SK-N-SH (cell line): ENCODE results near the gene PPP3CA. TPM values are rescaled to one million over a fixed set of nuclear protein-coding genes. Genes with fewer than 3 reads are reported as not detected.

Source experiments
- CTCF ChIA-PET: fragments of 300-600, 350-600 bp; formaldehyde crosslinking; extraction: SDS; loops from one replicate; lab custom pipeline; 2021; lab: Yijun Ruan, JAX
- POLR2A ChIA-PET: fragments of 350-600 bp; sonication (Branson Sonifier 250); formaldehyde crosslinking; extraction: SDS; loops from one replicate; lab custom pipeline; 2020; ENCODE audit warnings: antibody characterized with exemption, inconsistent platforms; lab: Yijun Ruan, JAX
- DNase-seq: peaks from one replicate; pipeline ENCODE4 v3.0.0; 2012
- H2AFZ ChIP-seq: fragments of 200-600 bp; sonication (generic); 2 replicates; pipeline ENCODE4 v1.8.1; 2016; ENCODE audit warnings: antibody characterized with exemption, mild to moderate bottlenecking, low read depth
- H3F3A ChIP-seq: fragments of 200-600 bp; sonication (generic); replicated peaks from 2 replicates; pipeline ENCODE3; 2016; ENCODE audit warnings: antibody characterized with exemption, mild to moderate bottlenecking; ENCODE audit not compliant: insufficient read depth
- H3K27ac ChIP-seq, 2 experiments: fragments of 200-500 bp in 1 of 2; fragments of 200-600 bp in 1 of 2; sonication (Bioruptor generic) in 1 of 2; sonication (generic), shearing (Covaris generic) in 1 of 2; 2 replicates each; pipeline versions ENCODE4 v1.5.1 to v1.6.1; 2014 to 2016; ENCODE audit warnings: low read depth in 2 of 2, inconsistent platforms in 1 of 2, low read length in 1 of 2, mild to moderate bottlenecking in 1 of 2, mixed read lengths in 1 of 2
- H3K27me3 ChIP-seq: fragments of 200-600 bp; sonication (generic), shearing (Covaris generic); 2 replicates; pipeline ENCODE4 v1.6.1; 2016; ENCODE audit warnings: mixed run types; ENCODE audit not compliant: insufficient read depth
- H3K36me3 ChIP-seq, 2 experiments: fragments of 200-500 bp in 1 of 2; fragments of 200-600 bp in 1 of 2; sonication (Bioruptor generic) in 1 of 2; sonication (generic) in 1 of 2; replicated peaks in 1 of 2; 2 replicates each; pipeline versions ENCODE3 to v1.5.1; 2014 to 2016; ENCODE audit warnings: low read length in 1 of 2, mild to moderate bottlenecking in 1 of 2; ENCODE audit not compliant: insufficient read depth in 2 of 2, control insufficient read depth in 1 of 2
- H3K4me1 ChIP-seq, 2 experiments: fragments of 200-500 bp in 1 of 2; fragments of 200-600 bp in 1 of 2; sonication (Bioruptor generic) in 1 of 2; sonication (generic), shearing (Covaris generic) in 1 of 2; 2 replicates each; pipeline versions ENCODE4 v1.5.1 to v1.6.1; 2014 to 2016; ENCODE audit warnings: low read depth in 1 of 2, low read length in 1 of 2, mixed run types in 1 of 2; ENCODE audit not compliant: insufficient read depth in 2 of 2, control insufficient read depth in 1 of 2
- H3K4me2 ChIP-seq: fragments of 200-600 bp; sonication (generic), shearing (Covaris generic); 2 replicates; pipeline ENCODE4 v1.6.1; 2017; ENCODE audit warnings: mixed run types
- H3K4me3 ChIP-seq, 2 experiments: fragments of 200-500 bp in 1 of 2; fragments of 200-600 bp in 1 of 2; sonication (Bioruptor generic) in 1 of 2; sonication (generic), shearing (Covaris generic) in 1 of 2; 2 replicates each; pipeline versions ENCODE4 v1.5.1 to v1.8.1; 2014 to 2016; ENCODE audit warnings: low read depth in 2 of 2, inconsistent platforms in 1 of 2, low read length in 1 of 2, mild to moderate bottlenecking in 1 of 2, mixed read lengths in 1 of 2, moderate library complexity in 1 of 2
- H3K79me2 ChIP-seq: fragments of 200-600 bp; sonication (generic); 2 replicates; pipeline ENCODE4 v1.8.1; 2017; ENCODE audit warnings: mild to moderate bottlenecking; ENCODE audit not compliant: insufficient read depth
- H3K9ac ChIP-seq: fragments of 200-600 bp; sonication (generic); 2 replicates; pipeline ENCODE4 v1.6.1; 2017; ENCODE audit warnings: mixed run types
- H3K9me2 ChIP-seq: fragments of 200-600 bp; sonication (generic); 2 replicates; pipeline ENCODE4 v1.6.1; 2017; ENCODE audit warnings: mixed run types
- H3K9me3 ChIP-seq: fragments of 200-600 bp; sonication (generic); 2 replicates; pipeline ENCODE4 v1.6.1; 2017; ENCODE audit warnings: mixed run types, mild to moderate bottlenecking, moderate library complexity
- H4K20me1 ChIP-seq: fragments of 200-600 bp; sonication (generic); 2 replicates; pipeline ENCODE4 v1.6.1; 2017; ENCODE audit warnings: mild to moderate bottlenecking, mixed run types; ENCODE audit not compliant: insufficient read depth
- ELF1 ChIP-seq: IDR thresholded peaks from 2 replicates; pipeline ENCODE4 v1.4.0; 2012
- EP300 ChIP-seq, 2 experiments: IDR thresholded peaks; 2 replicates each; pipeline versions ENCODE4 v1.4.0 to v1.6.1; 2012; ENCODE audit warnings: borderline replicate concordance in 1 of 2, low read depth in 1 of 2, low read length in 1 of 2
- NRF1 ChIP-seq: IDR thresholded peaks from 2 replicates; pipeline ENCODE4 v1.6.1; 2012; ENCODE audit warnings: low read depth, mild to moderate bottlenecking, low read length
- RCOR1 ChIP-seq: fragments of 150-350 bp; IDR thresholded peaks from 2 replicates; pipeline ENCODE4 v1.6.1; 2017; ENCODE audit warnings: antibody characterized with exemption, low read length
- REST ChIP-seq: IDR thresholded peaks from 2 replicates; pipeline ENCODE4 v1.6.1; 2012; ENCODE audit warnings: mild to moderate bottlenecking, low read depth, low read length, moderate library complexity
- TCF12 ChIP-seq: IDR thresholded peaks from 2 replicates; pipeline ENCODE4 v1.4.0; 2012
- WGBS: methylation state at CpG from one replicate; pipeline ENCODE4 v1.1.6; 2017; ENCODE audit warnings: low lambda C conversion rate; 5-methylcytosine and 5-hydroxymethylcytosine counted together
- polyA plus RNA-seq, 3 experiments: library from polyadenylated mRNA; depleted of rRNA; stranded (reverse); fragments of >200 nt; gene quantifications; 2 replicates each; pipeline ENCODE4 v1.2.3, GENCODE V29; 2012
- TF ChIP-seq, protein P1 (sequence below): IDR thresholded peaks from 2 replicates; pipeline ENCODE4 v1.4.0; 2012; ENCODE audit warnings: low read depth, borderline replicate concordance
- TF ChIP-seq, protein P2 (sequence below): IDR thresholded peaks from 2 replicates; pipeline ENCODE4 v1.4.0; 2012; ENCODE audit warnings: low read depth, borderline replicate concordance

Gene PPP3CA
- polyA plus RNA-seq, 1 of the 3 experiments (the other 2 are of a cell fraction): 10.7 TPM

DNA sequence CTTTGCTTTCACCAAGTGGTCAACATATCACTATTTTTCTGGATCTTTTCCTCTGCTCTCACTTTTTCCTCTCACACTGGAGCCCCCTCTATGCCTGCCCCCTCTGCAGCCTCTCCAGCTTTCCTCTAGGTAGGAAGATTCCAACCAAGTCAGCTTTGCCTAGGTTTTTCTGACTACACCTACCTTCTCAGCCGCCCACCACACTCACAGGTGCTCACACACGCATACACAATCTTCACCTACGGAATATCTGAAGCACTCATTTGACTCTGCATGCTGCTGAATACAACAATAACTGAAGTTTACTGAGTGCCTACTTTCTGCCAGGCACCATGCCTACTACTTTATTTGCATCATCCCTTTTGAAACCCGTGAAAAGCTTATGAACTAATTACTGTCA lies 328.0 kb downstream of the PPP3CA start:
- Histone ChIP-seq H3K27ac (0 out of 4 replicates have a peak overlapping the region, but pooled peaks of 1 of the 2 experiments have one; percentile 14), H3K79me2 (no peaks in the 10 kb centered on the region), H4K20me1 (no peaks in the 10 kb centered on the region), H3K27me3 (no peaks in the 10 kb centered on the region), H3K9ac (no peak overlapping the region), H3K9me3 (no peaks in the 10 kb centered on the region), H3K36me3 (no peaks in the 10 kb centered on the region), H3K4me2 (no peak overlapping the region), H2AFZ (no peak overlapping the region), H3K9me2 (no peaks in the 10 kb centered on the region), H3K4me3 (no peak overlapping the region), H3K4me1 (peaks cover 0 to 32% of the 10 kb centered on the region in 2 experiments; a peak in 3 of 4 replicates), H3F3A (peaks cover 11% of the 10 kb centered on the region)
- DNase-seq: no peak
- POLR2A ChIA-PET: no interaction called here
- CTCF ChIA-PET: no interaction called here
- no peak for TF ChIP-seq TCF12
- TF ChIP-seq REST: no peak
- no peak for TF ChIP-seq RCOR1
- TF ChIP-seq, protein P1, sequence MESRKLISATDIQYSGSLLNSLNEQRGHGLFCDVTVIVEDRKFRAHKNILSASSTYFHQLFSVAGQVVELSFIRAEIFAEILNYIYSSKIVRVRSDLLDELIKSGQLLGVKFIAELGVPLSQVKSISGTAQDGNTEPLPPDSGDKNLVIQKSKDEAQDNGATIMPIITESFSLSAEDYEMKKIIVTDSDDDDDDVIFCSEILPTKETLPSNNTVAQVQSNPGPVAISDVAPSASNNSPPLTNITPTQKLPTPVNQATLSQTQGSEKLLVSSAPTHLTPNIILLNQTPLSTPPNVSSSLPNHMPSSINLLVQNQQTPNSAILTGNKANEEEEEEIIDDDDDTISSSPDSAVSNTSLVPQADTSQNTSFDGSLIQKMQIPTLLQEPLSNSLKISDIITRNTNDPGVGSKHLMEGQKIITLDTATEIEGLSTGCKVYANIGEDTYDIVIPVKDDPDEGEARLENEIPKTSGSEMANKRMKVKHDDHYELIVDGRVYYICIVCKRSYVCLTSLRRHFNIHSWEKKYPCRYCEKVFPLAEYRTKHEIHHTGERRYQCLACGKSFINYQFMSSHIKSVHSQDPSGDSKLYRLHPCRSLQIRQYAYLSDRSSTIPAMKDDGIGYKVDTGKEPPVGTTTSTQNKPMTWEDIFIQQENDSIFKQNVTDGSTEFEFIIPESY: no peak
- TF ChIP-seq NRF1: no peak
- TF ChIP-seq, protein P2, sequence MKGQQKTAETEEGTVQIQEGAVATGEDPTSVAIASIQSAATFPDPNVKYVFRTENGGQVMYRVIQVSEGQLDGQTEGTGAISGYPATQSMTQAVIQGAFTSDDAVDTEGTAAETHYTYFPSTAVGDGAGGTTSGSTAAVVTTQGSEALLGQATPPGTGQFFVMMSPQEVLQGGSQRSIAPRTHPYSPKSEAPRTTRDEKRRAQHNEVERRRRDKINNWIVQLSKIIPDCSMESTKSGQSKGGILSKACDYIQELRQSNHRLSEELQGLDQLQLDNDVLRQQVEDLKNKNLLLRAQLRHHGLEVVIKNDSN: no peak
- WGBS: 99% methylated on average over 4 of the region's 4 CpGs

GRCh38 chr4:101018836-101019235 lies 328.5 kb downstream of the PPP3CA start:
- TF ChIP-seq ELF1: no peak
- TF ChIP-seq, protein P2: no peak
- TF ChIP-seq EP300 (IDR thresholded peaks at IDR 0.05; ENCODE audit: borderline replicate concordance in 1 of 2, low read depth in 1 of 2, low read length in 1 of 2): no peak
- no peaks in the 10 kb centered on the region for H3K9me2 ChIP-seq
- H3K4me2 ChIP-seq: no peak overlapping the region
- peaks cover 11% of the 10 kb centered on the region for H3F3A ChIP-seq
- DNase-seq: no peak
- POLR2A ChIA-PET: no interaction called here
- no peak overlapping the region for H3K4me3 ChIP-seq
- WGBS: 95% methylated on average over 5 of the region's 5 CpGs
- no peak overlapping the region for H2AFZ ChIP-seq
- peaks cover 0 to 32% of the 10 kb centered on the region in 2 experiments; a peak in 3 of 4 replicates for H3K4me1 ChIP-seq
- no peaks in the 10 kb centered on the region for H3K79me2 ChIP-seq
- CTCF ChIA-PET: no interaction called here
- H3K27me3 ChIP-seq: no peaks in the 10 kb centered on the region
- no peak overlapping the region for H3K9ac ChIP-seq
- H3K27ac ChIP-seq: no peak overlapping the region
- H4K20me1 ChIP-seq: no peaks in the 10 kb centered on the region
- H3K36me3 ChIP-seq: no peaks in the 10 kb centered on the region
- H3K9me3 ChIP-seq: no peaks in the 10 kb centered on the region
